HUES64 (cell line): ENCODE results near the gene PHACTR1.

Source experiments
- H3K27ac ChIP-seq: 2 replicates; pipeline ENCODE4 v1.7.0; 2013; ENCODE audit warnings: low read depth, low read length, inconsistent platforms
- H3K27me3 ChIP-seq: 2 replicates; pipeline ENCODE4 v1.6.1; 2013; ENCODE audit warnings: mild to moderate bottlenecking, low read length; ENCODE audit not compliant: insufficient read depth
- H3K36me3 ChIP-seq: 2 replicates; pipeline ENCODE4 v1.6.1; 2013; ENCODE audit warnings: mild to moderate bottlenecking, low read length; ENCODE audit not compliant: insufficient read depth
- H3K4me1 ChIP-seq: 2 replicates; pipeline ENCODE4 v1.6.1; 2013; ENCODE audit warnings: mild to moderate bottlenecking, low read length, moderate library complexity; ENCODE audit not compliant: insufficient read depth
- H3K4me3 ChIP-seq: 2 replicates; pipeline ENCODE4 v1.5.1; 2013; ENCODE audit warnings: mild to moderate bottlenecking, low read length, moderate library complexity
- H3K9ac ChIP-seq: 2 replicates; pipeline ENCODE4 v1.6.1; 2013; ENCODE audit warnings: mild to moderate bottlenecking, low read depth, low read length
- H3K9me3 ChIP-seq: 2 replicates; pipeline ENCODE4 v1.6.1; 2013; ENCODE audit warnings: low read depth, low read length; ENCODE audit not compliant: insufficient read depth
- WGBS: fragments of 150-250, 120-280 bp; methylation state at CpG from one replicate; pipeline ENCODE4 v1.1.7; 2013; ENCODE audit warnings: missing lambda C conversion rate; 5-methylcytosine and 5-hydroxymethylcytosine counted together

Gene PHACTR1

DNA sequence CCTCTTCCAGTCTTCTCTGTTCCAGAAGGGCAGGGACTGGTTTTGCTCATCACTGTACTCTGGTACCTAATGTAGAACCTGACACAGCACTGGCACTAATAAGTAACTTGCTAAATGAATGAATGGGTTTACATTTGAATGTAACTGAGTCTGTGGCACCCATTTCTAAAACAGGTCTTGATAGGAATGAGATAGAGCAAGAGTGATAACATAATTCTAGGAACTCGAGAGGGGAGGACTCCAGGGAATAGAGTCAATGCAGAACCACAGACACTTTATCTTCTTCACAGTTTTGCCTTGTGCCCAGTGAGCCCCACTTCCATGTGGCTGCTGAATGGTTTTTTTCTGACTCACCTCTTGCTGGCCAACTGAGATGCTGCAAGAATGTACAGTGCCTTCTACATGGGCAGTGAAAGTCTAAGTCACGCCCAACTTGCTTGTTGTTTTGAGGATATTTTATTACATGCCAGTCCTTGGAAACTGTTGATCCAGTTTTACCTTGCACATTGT, 550.6 kb downstream of the PHACTR1 start:
- H3K27ac ChIP-seq, result no peak overlapping the region
- H3K9ac ChIP-seq, result no peak overlapping the region
- H3K4me3 ChIP-seq, result no peak overlapping the region
- no peaks in the 10 kb centered on the region for H3K9me3 ChIP-seq
- no peaks in the 10 kb centered on the region for H3K27me3 ChIP-seq
- H3K4me1 ChIP-seq, result peaks cover 14% of the 10 kb centered on the region; the same call in 1 of the 2 replicates
- no peaks in the 10 kb centered on the region for H3K36me3 ChIP-seq
- WGBS, result 87% methylated on average over 2 of the region's 2 CpGs

- Histone ChIP-seq H3K4me3 (no peak overlapping the region), H3K9me3 (no peaks in the 10 kb centered on the region), H3K27me3 (no peaks in the 10 kb centered on the region), H3K27ac (peak overlapping the region; percentile 58), H3K4me1 (peaks cover 16% of the 10 kb centered on the region), H3K36me3 (no peaks in the 10 kb centered on the region), H3K9ac (no peak overlapping the region)
- 52% methylated on average over 8 of the region's 8 CpGs for WGBS
These were observed 552.4 kb downstream of the PHACTR1 start for GRCh38 chr6:13268913-13269518.

- H3K36me3 ChIP-seq, result no peaks in the 10 kb centered on the region
- H3K27me3 ChIP-seq, result no peaks in the 10 kb centered on the region
- no peak overlapping the region for H3K4me3 ChIP-seq
- H3K9ac ChIP-seq, result no peak overlapping the region
- peaks cover 17% of the 10 kb centered on the region for H3K4me1 ChIP-seq
- no peak overlapping the region for H3K27ac ChIP-seq
- WGBS, result 90% methylated on average over 24 of the region's 24 CpGs
- H3K9me3 ChIP-seq, result no peaks in the 10 kb centered on the region
These were observed 555.8 kb downstream of the PHACTR1 start for GRCh38 chr6:13272131-13273046.

DNA sequence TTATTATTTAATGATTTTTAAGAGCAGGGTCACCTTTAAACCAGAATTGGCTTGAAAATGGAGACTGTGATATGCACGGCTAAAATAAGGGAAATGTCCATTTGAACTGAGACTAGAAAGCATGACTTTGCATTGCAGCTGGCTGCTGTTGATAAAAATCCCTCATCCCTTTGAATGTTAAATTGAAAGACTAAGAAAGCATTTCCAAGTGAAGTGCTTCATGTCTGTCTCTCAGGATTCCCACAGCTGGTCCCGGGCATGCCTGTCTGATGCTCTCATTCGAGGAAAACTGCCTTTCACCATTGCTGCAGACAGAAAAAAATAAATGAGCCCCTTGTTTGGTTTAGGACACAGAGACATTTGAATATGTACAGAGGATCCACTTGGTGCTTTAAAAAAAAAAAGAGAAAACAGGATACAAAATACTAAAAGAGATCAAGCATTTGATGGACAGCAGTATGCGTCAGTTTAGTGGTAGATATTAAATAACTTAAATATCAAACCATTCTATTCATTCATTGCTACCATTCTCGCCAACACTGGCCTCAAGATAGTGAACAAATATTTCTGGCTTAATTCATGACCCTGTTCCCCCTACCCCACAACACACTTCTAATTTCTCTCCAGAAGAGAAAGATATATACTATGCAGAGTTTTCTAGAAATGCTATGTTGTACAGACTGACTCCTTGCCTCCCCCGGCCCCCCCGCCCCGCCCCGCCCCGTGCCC, 556.8 kb downstream of the PHACTR1 start:
- no peak overlapping the region for H3K9ac ChIP-seq

DNA sequence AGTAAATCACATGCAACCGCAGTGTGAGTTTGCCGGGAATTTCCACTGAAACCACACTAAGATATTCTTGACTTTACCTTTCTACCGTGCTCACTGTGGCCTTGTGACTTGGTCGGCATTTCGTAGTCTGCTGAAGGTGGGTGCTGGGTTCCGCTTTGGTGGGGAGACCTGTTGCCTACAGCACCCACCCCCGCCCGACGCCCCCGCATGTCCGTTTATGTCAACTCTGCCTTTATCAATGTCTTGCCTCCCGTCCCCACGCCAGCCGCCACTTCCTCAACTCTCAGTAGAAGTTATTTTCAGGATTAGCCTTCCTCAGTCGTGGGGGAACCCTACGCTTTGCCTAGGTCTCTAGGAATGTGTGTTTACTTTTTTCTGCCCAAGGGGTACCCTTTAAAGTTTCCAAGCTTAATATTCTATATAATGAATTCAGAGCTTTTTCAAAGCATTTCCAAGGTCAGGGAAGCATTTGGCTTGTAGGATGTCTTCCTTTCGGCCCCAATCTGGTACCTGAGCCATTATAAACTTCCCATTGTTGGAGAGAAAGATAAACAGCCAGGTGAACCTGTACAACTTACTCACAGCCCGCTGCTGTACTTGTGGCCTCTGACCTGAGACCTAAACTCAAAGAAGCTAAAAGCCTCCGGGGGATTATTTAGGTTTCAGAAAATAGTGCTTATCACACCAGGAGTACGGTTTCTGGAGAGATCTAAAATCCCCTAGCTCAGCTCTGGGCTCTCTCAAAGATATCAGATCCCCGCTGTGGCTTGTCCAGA, 557.6 kb downstream of the PHACTR1 start:
- Histone ChIP-seq H3K27ac (no peak overlapping the region), H3K9ac (no peak overlapping the region), H3K4me1 (peaks cover 12% of the 10 kb centered on the region), H3K27me3 (no peaks in the 10 kb centered on the region), H3K4me3 (no peak overlapping the region), H3K9me3 (no peaks in the 10 kb centered on the region), H3K36me3 (no peaks in the 10 kb centered on the region)
- 91% methylated on average over 21 of the region's 21 CpGs for WGBS

More for the DNA sequence above, 556.8 kb downstream of the PHACTR1 start:
- Histone ChIP-seq H3K36me3 (no peaks in the 10 kb centered on the region), H3K9me3 (no peaks in the 10 kb centered on the region), H3K4me3 (no peak overlapping the region), H3K27ac (no peak overlapping the region), H3K27me3 (no peaks in the 10 kb centered on the region), H3K4me1 (peaks cover 17% of the 10 kb centered on the region)
- WGBS, result 88% methylated on average over 9 of the region's 10 CpGs

- WGBS, result 76% methylated on average over 5 of the region's 6 CpGs
- H3K27ac ChIP-seq, result no peak overlapping the region
- H3K9ac ChIP-seq, result no peak overlapping the region
- peaks cover 9% of the 10 kb centered on the region; the same call in 1 of the 2 replicates for H3K4me1 ChIP-seq
- no peaks in the 10 kb centered on the region for H3K9me3 ChIP-seq
- no peak overlapping the region for H3K4me3 ChIP-seq
- H3K36me3 ChIP-seq, result no peaks in the 10 kb centered on the region
- no peaks in the 10 kb centered on the region for H3K27me3 ChIP-seq
These were observed 558.3 kb downstream of the PHACTR1 start for GRCh38 chr6:13274707-13275434.

GRCh38 chr6:13275435-13275989, 558.9 kb downstream of the PHACTR1 start:
- H3K27me3 ChIP-seq, result no peaks in the 10 kb centered on the region
- 80% methylated on average over 8 of the region's 8 CpGs for WGBS
- H3K27ac ChIP-seq, result no peak overlapping the region
- no peak overlapping the region for H3K9ac ChIP-seq
- H3K4me3 ChIP-seq, result no peak overlapping the region
- peaks cover 9% of the 10 kb centered on the region; the same call in 1 of the 2 replicates for H3K4me1 ChIP-seq
- no peaks in the 10 kb centered on the region for H3K9me3 ChIP-seq
- H3K36me3 ChIP-seq, result no peaks in the 10 kb centered on the region

DNA sequence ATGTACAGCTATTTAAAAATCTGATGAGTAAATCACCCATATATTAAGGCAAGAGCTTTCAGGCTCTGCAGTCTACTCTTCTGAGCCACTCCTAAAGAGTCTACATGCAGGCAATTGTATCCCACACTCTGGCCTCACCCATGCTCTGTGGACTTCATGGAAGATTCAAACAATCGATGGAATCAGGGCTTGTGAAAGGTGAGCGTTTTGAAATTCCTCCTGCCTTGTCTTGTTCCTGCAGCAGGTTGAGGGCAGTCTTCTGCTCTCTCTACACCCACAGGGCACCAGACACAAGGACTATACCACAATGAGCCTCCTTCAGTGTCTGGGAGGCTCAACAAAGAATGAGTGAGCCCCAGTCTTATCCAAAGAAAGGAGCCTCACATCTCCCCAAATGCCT, 560.7 kb downstream of the PHACTR1 start:
- Histone ChIP-seq H3K36me3 (no peaks in the 10 kb centered on the region), H3K9ac (no peak overlapping the region)
- WGBS, result 95% methylated on average over 2 of the region's 2 CpGs

GRCh38 chr6:13278164-13278563, 561.6 kb downstream of the PHACTR1 start:
- no peaks in the 10 kb centered on the region for H3K36me3 ChIP-seq
- H3K4me1 ChIP-seq, result peaks cover 7% of the 10 kb centered on the region; the same call in 1 of the 2 replicates
- WGBS, result 64% methylated on average over 3 of the region's 3 CpGs
- no peak overlapping the region for H3K9ac ChIP-seq
- no peak overlapping the region for H3K27ac ChIP-seq
- no peaks in the 10 kb centered on the region for H3K9me3 ChIP-seq
- no peaks in the 10 kb centered on the region for H3K27me3 ChIP-seq
- no peak overlapping the region for H3K4me3 ChIP-seq

More for the DNA sequence above, 560.7 kb downstream of the PHACTR1 start:
- Histone ChIP-seq H3K9me3 (no peaks in the 10 kb centered on the region), H3K4me3 (no peak overlapping the region), H3K27me3 (no peaks in the 10 kb centered on the region), H3K27ac (no peak overlapping the region), H3K4me1 (peaks cover 9% of the 10 kb centered on the region; the same call in 1 of the 2 replicates)

GRCh38 chr6:13278991-13279390, 562.4 kb downstream of the PHACTR1 start:
- Histone ChIP-seq H3K27me3 (no peaks in the 10 kb centered on the region), H3K4me1 (0 out of 2 replicates have a peak, but pooled peaks cover 1% of the 10 kb centered on the region), H3K9me3 (no peaks in the 10 kb centered on the region), H3K9ac (no peak overlapping the region), H3K36me3 (no peaks in the 10 kb centered on the region), H3K27ac (no peak overlapping the region), H3K4me3 (no peak overlapping the region)
- 60% methylated on average over 3 of the region's 4 CpGs for WGBS
